ENCODE measurements around the gene AURKAIP1. TPM values are rescaled to one million over a fixed set of nuclear protein-coding genes. Genes with fewer than 3 reads are reported as not detected.
A peak's percentile ranks its signal among the peaks of the same experiment; 100 is the strongest.

The AURKAIP1 gene
- total RNA-seq, 5 donors from 2014 or later (not counting 1 experiment from before 2014, with no cell fraction given), result 58.8 to 91.7 (median 86.0) TPM

DNA sequence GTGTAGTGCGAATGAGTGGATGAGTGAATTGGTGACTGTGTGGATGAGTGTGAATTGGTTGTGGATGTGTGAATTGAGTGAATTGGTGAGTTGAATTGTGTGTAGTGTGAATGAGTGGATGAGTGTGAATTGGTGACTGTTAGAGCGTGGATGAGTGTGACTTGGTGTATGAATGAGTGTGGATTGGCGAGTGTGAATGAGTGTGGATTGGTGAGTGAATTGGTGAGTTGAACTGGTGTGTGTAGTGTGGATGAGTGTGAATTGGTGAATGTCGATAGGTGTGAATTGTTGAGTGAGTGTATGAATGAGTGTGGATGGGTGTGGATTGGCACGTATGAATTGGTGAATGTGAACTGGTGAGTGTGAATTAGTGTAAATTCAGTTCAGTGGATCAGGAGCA, 7.7 kb downstream of the AURKAIP1 start:
- no peaks in the 10 kb centered on the region for H3K36me3 ChIP-seq (ENCODE audit: control insufficient read depth in 2 of 2, extremely low read depth in 1 of 2, insufficient read depth in 1 of 2, low read length in 1 of 2)
- no peaks in the 10 kb centered on the region for H3K9me3 ChIP-seq
- no peak overlapping the region for H3K4me3 ChIP-seq (ENCODE audit: control insufficient read depth in 1 of 2, extremely low read depth in 1 of 2, low read length in 1 of 2)
- 98% methylated on average over 5 of the region's 5 CpGs for WGBS (ENCODE audit: insufficient coverage)
- H3K27ac Mint-ChIP-seq, result no peak overlapping the region
- CTCF ChIA-PET, result no interaction called here
- DNase-seq, result no peak
- H3K27me3 Mint-ChIP-seq, result no peaks in the 10 kb centered on the region
- H3K4me1 Mint-ChIP-seq, result peaks cover 0 to 23% (median 10%) of the 10 kb centered on the region in 3 donors
- H3K4me1 ChIP-seq (ENCODE audit: control insufficient read depth in 1 of 2, extremely low read depth in 1 of 2, insufficient read depth in 2 of 2, low read length in 2 of 2), result peaks cover 15 to 20% of the 10 kb centered on the region in 2 experiments
- no peak overlapping the region for H3K27ac ChIP-seq (ENCODE audit: low read length)
- no peaks in the 10 kb centered on the region for H3K9me3 Mint-ChIP-seq
- POLR2A ChIA-PET, result no interaction called here
- H3K27me3 ChIP-seq (replicated peaks in 1 of 2; ENCODE audit: control insufficient read depth in 2 of 2, extremely low read depth in 1 of 2, insufficient read depth in 2 of 2, low read length in 1 of 2), result peaks cover 0 to 4% of the 10 kb centered on the region in 2 experiments
- no peak for ATAC-seq (replicated peaks in 1 of 4)
- no peaks in the 10 kb centered on the region for H3K36me3 Mint-ChIP-seq
- H3K4me3 Mint-ChIP-seq, result no peak overlapping the region

DNA sequence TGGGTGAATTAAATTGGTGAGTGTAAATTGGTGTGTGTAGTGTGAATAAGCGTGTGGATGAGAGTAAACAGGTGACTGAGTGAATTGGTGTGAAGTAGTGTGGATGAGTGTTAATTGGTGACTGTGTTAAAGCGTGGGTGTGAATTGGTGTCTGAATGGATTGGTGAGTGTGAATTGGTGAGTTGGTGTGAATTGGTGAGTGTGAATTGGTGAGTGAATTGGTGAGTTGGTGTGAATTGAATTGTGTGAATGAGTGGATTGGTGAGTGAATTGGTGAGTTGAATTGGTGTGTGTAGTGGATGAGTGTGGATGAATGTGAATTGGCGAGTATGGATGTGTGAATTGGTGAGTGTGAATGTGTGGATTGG, 8.3 kb downstream of the AURKAIP1 start:
- CTCF ChIA-PET, result no interaction called here
- no peak overlapping the region for H3K4me3 ChIP-seq (ENCODE audit: control insufficient read depth in 1 of 2, extremely low read depth in 1 of 2, low read length in 1 of 2)
- Mint-ChIP-seq H3K27me3 (no peaks in the 10 kb centered on the region), H3K36me3 (no peaks in the 10 kb centered on the region), H3K27ac (no peak overlapping the region), H3K9me3 (no peaks in the 10 kb centered on the region), H3K4me1 (peaks cover 0 to 17% (median 7%) of the 10 kb centered on the region in 3 donors), H3K4me3 (no peak overlapping the region)
- H3K4me1 ChIP-seq (ENCODE audit: control insufficient read depth in 1 of 2, extremely low read depth in 1 of 2, insufficient read depth in 2 of 2, low read length in 2 of 2), result peaks cover 9 to 14% of the 10 kb centered on the region in 2 experiments
- H3K36me3 ChIP-seq (ENCODE audit: control insufficient read depth in 2 of 2, extremely low read depth in 1 of 2, insufficient read depth in 1 of 2, low read length in 1 of 2), result no peaks in the 10 kb centered on the region
- ATAC-seq (replicated peaks in 1 of 4) (no peak), DNase-seq (no peak)
- POLR2A ChIA-PET, result no interaction called here
- 88% methylated on average over 2 of the region's 3 CpGs for WGBS (ENCODE audit: insufficient coverage)
- H3K27me3 ChIP-seq (replicated peaks in 1 of 2; ENCODE audit: control insufficient read depth in 2 of 2, extremely low read depth in 1 of 2, insufficient read depth in 2 of 2, low read length in 1 of 2), result peaks cover 0 to 4% of the 10 kb centered on the region in 2 experiments
- no peak overlapping the region for H3K27ac ChIP-seq (ENCODE audit: low read length)
- no peaks in the 10 kb centered on the region for H3K9me3 ChIP-seq

DNA sequence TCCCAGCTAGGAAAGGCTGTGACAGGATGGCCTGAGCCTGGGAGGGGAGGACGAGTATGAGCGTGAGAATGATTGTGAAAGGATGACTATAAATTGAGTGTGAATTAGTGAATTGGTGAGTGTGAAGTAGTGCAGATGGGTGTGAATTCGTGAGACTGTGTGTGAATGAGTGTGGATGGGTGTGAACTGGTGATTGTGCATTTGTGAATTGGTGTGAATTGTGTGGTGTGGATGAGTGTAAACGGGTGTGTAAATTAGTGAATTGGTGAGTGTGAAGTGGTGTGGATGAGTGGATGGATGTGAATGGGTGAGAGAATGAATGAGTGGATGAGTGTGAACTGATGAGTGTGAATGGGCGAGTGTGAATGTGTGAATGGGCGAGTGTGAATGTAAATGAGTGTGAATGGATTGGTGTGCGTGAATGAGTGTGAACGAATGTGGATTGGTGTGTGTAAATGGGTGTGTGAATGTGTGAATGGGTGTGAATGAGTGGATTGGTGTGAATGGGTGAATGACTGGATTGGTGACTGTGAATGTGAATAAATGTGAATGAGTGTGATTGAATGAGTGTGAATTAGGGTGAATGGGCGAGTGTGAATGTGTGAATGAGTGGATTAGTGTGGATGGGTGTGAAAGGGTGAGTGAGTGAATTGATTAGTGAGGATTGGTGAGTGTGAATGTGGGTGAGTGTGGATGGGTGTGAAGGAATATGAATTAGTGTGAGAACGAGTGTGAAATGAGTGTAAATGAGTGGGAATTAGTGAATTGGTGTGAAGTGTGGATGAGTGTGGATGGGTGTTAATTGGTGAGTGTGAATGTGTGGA, 8.9 kb downstream of the AURKAIP1 start:
- Mint-ChIP-seq H3K27ac (no peak overlapping the region), H3K36me3 (no peaks in the 10 kb centered on the region), H3K9me3 (no peaks in the 10 kb centered on the region), H3K27me3 (no peaks in the 10 kb centered on the region), H3K4me1 (peaks cover 0 to 11% (median 2%) of the 10 kb centered on the region in 3 donors), H3K4me3 (no peak overlapping the region)
- DNase-seq, result no peak
- Histone ChIP-seq H3K36me3 (ENCODE audit: control insufficient read depth in 2 of 2, extremely low read depth in 1 of 2, insufficient read depth in 1 of 2, low read length in 1 of 2) (no peaks in the 10 kb centered on the region), H3K9me3 (no peaks in the 10 kb centered on the region), H3K27me3 (replicated peaks in 1 of 2; ENCODE audit: control insufficient read depth in 2 of 2, extremely low read depth in 1 of 2, insufficient read depth in 2 of 2, low read length in 1 of 2) (peaks cover 0 to 9% of the 10 kb centered on the region in 2 experiments), H3K4me3 (ENCODE audit: control insufficient read depth in 1 of 2, extremely low read depth in 1 of 2, low read length in 1 of 2) (no peak overlapping the region), H3K4me1 (ENCODE audit: control insufficient read depth in 1 of 2, extremely low read depth in 1 of 2, insufficient read depth in 2 of 2, low read length in 2 of 2) (peaks cover 3 to 9% of the 10 kb centered on the region in 2 experiments), H3K27ac (ENCODE audit: low read length) (no peak overlapping the region)
- POLR2A ChIA-PET, result no interaction called here
- ATAC-seq (replicated peaks in 1 of 4), result no peak
- 76% methylated on average over 10 of the region's 10 CpGs for WGBS (ENCODE audit: insufficient coverage)
- CTCF ChIA-PET, result no interaction called here

DNA sequence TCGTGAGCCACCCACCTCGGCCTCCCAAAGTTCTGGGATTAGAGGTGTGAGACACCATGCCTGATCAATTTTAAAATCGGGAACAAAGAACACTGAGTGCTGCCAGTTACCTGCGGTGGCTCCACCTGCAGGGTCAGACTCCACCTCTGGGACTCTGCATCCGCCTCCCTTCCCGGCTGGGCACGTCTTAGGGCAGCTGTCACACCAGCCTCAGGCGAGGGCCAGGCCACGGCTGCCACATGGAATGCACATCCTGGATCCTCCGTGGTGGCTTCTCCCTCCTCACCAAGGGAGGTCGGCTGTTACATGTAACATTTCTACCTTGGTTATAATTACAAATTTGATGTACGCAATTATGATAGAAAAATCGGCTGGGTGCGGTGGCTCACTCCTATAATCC, 10.7 kb downstream of the AURKAIP1 start:
- peaks cover 0 to 5% of the 10 kb centered on the region in 2 donors for H3K27me3 Mint-ChIP-seq
- DNase-seq (no peak), ATAC-seq (replicated peaks in 1 of 4) (no peak)
- H3K36me3 ChIP-seq (ENCODE audit: control insufficient read depth in 2 of 2, extremely low read depth in 1 of 2, insufficient read depth in 1 of 2, low read length in 1 of 2), result no peaks in the 10 kb centered on the region
- POLR2A ChIA-PET, result no interaction called here
- H3K4me3 ChIP-seq (ENCODE audit: control insufficient read depth in 1 of 2, extremely low read depth in 1 of 2, low read length in 1 of 2), result no peak overlapping the region
- peaks cover 0 to 25% of the 10 kb centered on the region in 2 experiments for H3K27me3 ChIP-seq (replicated peaks in 1 of 2; ENCODE audit: control insufficient read depth in 2 of 2, extremely low read depth in 1 of 2, insufficient read depth in 2 of 2, low read length in 1 of 2)
- no peaks in the 10 kb centered on the region for H3K9me3 ChIP-seq
- no peak overlapping the region for H3K27ac ChIP-seq (ENCODE audit: low read length)
- peaks cover 3 to 8% (median 4%) of the 10 kb centered on the region in 3 donors for H3K4me1 Mint-ChIP-seq
- CTCF ChIA-PET, result no interaction called here
- no peak overlapping the region for H3K4me3 Mint-ChIP-seq
- 81% methylated on average over 8 of the region's 14 CpGs for WGBS (ENCODE audit: insufficient coverage)
- H3K27ac Mint-ChIP-seq, result peak overlapping the region in 1 of 2 donors; percentile 58
- H3K9me3 Mint-ChIP-seq, result no peaks in the 10 kb centered on the region
- peaks cover 0 to 12% of the 10 kb centered on the region in 2 experiments for H3K4me1 ChIP-seq (ENCODE audit: control insufficient read depth in 1 of 2, extremely low read depth in 1 of 2, insufficient read depth in 2 of 2, low read length in 2 of 2)
- no peaks in the 10 kb centered on the region for H3K36me3 Mint-ChIP-seq

DNA sequence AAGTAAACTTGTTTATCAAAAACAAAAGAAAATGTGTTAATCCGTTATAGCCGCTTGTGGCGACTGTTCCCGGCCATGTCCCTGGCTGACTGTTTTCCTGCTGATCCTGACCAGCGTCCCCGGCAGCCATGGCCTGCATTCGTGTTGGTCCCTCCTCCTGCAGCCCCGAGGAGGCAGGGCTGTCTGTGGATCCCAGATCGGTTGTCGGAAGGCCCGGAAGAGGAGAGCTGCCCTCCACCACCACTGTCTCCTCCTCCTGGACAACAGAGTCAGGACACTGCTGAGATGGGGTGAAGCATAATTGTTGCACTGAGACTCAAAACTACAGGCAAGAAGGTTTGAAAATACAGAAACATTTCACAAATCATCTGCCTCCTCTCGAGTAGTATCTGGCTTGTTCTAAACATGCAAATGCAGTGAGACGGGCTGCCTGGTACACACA, 13.0 kb downstream of the AURKAIP1 start:
- no peak overlapping the region for H3K27ac Mint-ChIP-seq
- peaks cover 7 to 30% of the 10 kb centered on the region in 2 experiments for H3K4me1 ChIP-seq (ENCODE audit: control insufficient read depth in 1 of 2, extremely low read depth in 1 of 2, insufficient read depth in 2 of 2, low read length in 2 of 2)
- peaks cover 0 to 48% of the 10 kb centered on the region in 2 experiments for H3K27me3 ChIP-seq (replicated peaks in 1 of 2; ENCODE audit: control insufficient read depth in 2 of 2, extremely low read depth in 1 of 2, insufficient read depth in 2 of 2, low read length in 1 of 2)
- no peaks in the 10 kb centered on the region for H3K36me3 ChIP-seq (ENCODE audit: control insufficient read depth in 2 of 2, extremely low read depth in 1 of 2, insufficient read depth in 1 of 2, low read length in 1 of 2)
- no peak for ATAC-seq (replicated peaks in 1 of 4)
- no peak for DNase-seq
- ChIA-PET CTCF (no interaction called here), POLR2A (no interaction called here)
- H3K9me3 ChIP-seq, result no peaks in the 10 kb centered on the region
- H3K4me3 ChIP-seq (ENCODE audit: control insufficient read depth in 1 of 2, extremely low read depth in 1 of 2, low read length in 1 of 2), result no peak overlapping the region
- H3K9me3 Mint-ChIP-seq, result no peaks in the 10 kb centered on the region
- no peak overlapping the region for H3K4me3 Mint-ChIP-seq
- H3K36me3 Mint-ChIP-seq, result no peaks in the 10 kb centered on the region
- H3K4me1 Mint-ChIP-seq, result peaks cover 7 to 14% (median 12%) of the 10 kb centered on the region in 3 donors
- 51% methylated on average over 9 of the region's 13 CpGs for WGBS (ENCODE audit: insufficient coverage)
- peaks cover 0 to 15% of the 10 kb centered on the region in 2 donors for H3K27me3 Mint-ChIP-seq
- H3K27ac ChIP-seq (ENCODE audit: low read length), result no peak overlapping the region

DNA sequence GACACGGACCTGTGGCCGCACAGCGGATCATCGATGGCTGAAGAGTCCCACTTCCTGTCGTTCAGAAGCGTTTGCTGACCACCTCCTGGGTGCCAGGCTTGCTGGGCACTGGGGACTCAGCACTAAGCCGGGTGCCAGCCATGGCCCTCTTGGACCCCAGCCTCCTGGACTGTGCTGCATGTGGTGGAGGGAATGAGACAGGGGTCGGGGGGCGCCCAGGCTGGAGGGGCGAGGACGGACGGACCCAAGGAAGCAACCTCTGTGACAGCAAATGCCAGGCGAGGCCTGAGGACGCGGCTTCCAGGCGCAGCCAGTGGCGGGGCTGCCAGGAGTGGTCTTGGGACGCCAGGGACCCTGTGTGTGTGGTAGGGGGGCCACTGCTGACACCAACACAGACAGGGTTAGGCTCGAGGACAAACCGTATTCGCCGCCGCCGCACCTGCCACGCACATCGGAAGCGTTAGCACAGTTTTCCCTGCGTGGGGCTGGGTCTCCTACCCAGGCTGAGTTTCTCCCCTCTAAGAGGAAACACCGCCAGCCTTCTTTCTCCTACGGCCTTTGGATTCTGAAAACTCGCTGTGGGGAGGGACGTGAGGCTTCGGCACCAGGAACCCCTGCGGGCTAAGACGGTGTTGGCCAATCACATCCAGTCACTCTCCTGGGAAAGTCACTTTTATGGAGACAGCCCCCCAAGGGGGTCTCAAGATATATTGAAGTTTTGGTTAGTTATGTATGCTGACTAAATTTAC, 13.6 kb downstream of the AURKAIP1 start:
- Mint-ChIP-seq H3K9me3 (no peaks in the 10 kb centered on the region), H3K4me1 (peaks cover 7 to 14% (median 12%) of the 10 kb centered on the region in 3 donors), H3K4me3 (no peak overlapping the region), H3K27me3 (peaks cover 0 to 15% of the 10 kb centered on the region in 2 donors), H3K27ac (no peak overlapping the region), H3K36me3 (no peaks in the 10 kb centered on the region)
- no peaks in the 10 kb centered on the region for H3K36me3 ChIP-seq (ENCODE audit: control insufficient read depth in 2 of 2, extremely low read depth in 1 of 2, insufficient read depth in 1 of 2, low read length in 1 of 2)
- H3K27me3 ChIP-seq (replicated peaks in 1 of 2; ENCODE audit: control insufficient read depth in 2 of 2, extremely low read depth in 1 of 2, insufficient read depth in 2 of 2, low read length in 1 of 2), result peaks cover 0 to 54% of the 10 kb centered on the region in 2 experiments
- H3K4me1 ChIP-seq (ENCODE audit: control insufficient read depth in 1 of 2, extremely low read depth in 1 of 2, insufficient read depth in 2 of 2, low read length in 2 of 2), result peaks cover 7 to 30% of the 10 kb centered on the region in 2 experiments
- CTCF ChIA-PET, result no interaction called here
- no peaks in the 10 kb centered on the region for H3K9me3 ChIP-seq
- no peak for ATAC-seq (replicated peaks in 1 of 4)
- DNase-seq, result no peak
- POLR2A ChIA-PET, result no interaction called here
- no peak overlapping the region for H3K4me3 ChIP-seq (ENCODE audit: control insufficient read depth in 1 of 2, extremely low read depth in 1 of 2, low read length in 1 of 2)
- H3K27ac ChIP-seq (ENCODE audit: low read length), result no peak overlapping the region
- 82% methylated on average over 20 of the region's 35 CpGs for WGBS (ENCODE audit: insufficient coverage)
